CD1c-positive myeloid dendritic cell (primary cell): Measurements from ENCODE around the gene TBRG1.

ENCODE experiments used
- DNase-seq: peaks from one replicate; pipeline ENCODE4 v3.0.0-alpha.2; 2016; ENCODE audit errors: extremely low spot score

TBRG1 gene

GRCh38 chr11:124612567-124613246, 10.0 kb upstream of the TBRG1 start:
- DNase-seq: no peak

- no peak for DNase-seq
Measured at GRCh38 chr11:124618863-124619262, 3.8 kb upstream of the TBRG1 start.

- no peak for DNase-seq
Measured at GRCh38 chr11:124623861-124624525, 1.3 kb downstream of the TBRG1 start.

GRCh38 chr11:124625504-124626168, 3.0 kb downstream of the TBRG1 start:
- DNase-seq: no peak

GRCh38 chr11:124627546-124627945, 4.9 kb downstream of the TBRG1 start:
- peak; percentile 14 for DNase-seq

GRCh38 chr11:124629961-124630360, 7.3 kb downstream of the TBRG1 start:
- no peak for DNase-seq

- DNase-seq: no peak
Measured at GRCh38 chr11:124633355-124633754, 10.7 kb downstream of the TBRG1 start.

- no peak for DNase-seq
Measured at GRCh38 chr11:124635932-124636331, 13.3 kb downstream of the TBRG1 start.

GRCh38 chr11:124638500-124638899, 15.8 kb downstream of the TBRG1 start:
- DNase-seq: no peak

GRCh38 chr11:124639186-124639585, 16.5 kb downstream of the TBRG1 start:
- DNase-seq: no peak

GRCh38 chr11:124640666-124641065, 18.0 kb downstream of the TBRG1 start:
- no peak for DNase-seq

- DNase-seq: no peak
Measured at GRCh38 chr11:124642628-124643027, 20.0 kb downstream of the TBRG1 start.

- no peak for DNase-seq
Measured at GRCh38 chr11:124643042-124643604, 20.5 kb downstream of the TBRG1 start.

GRCh38 chr11:124643605-124644425, 21.2 kb downstream of the TBRG1 start:
- DNase-seq: no peak

- DNase-seq: peak; percentile 64
Measured at GRCh38 chr11:124644426-124645280, 22.0 kb downstream of the TBRG1 start.

- DNase-seq: no peak
Measured at GRCh38 chr11:124646148-124646547, 23.5 kb downstream of the TBRG1 start.

- no peak for DNase-seq
Measured at GRCh38 chr11:124648610-124649009, 25.9 kb downstream of the TBRG1 start.

GRCh38 chr11:124656774-124657630, 34.3 kb downstream of the TBRG1 start:
- no peak for DNase-seq

GRCh38 chr11:124657904-124658303, 35.2 kb downstream of the TBRG1 start:
- DNase-seq: no peak

GRCh38 chr11:124658501-124658900, 35.8 kb downstream of the TBRG1 start:
- DNase-seq: no peak
